HFFc6 (cell line): Measurements from ENCODE around the gene ZNRF2. TPM values are rescaled to one million over a fixed set of nuclear protein-coding genes. Genes with fewer than 3 reads are reported as not detected.

Experiments
- DNase-seq: peaks from one replicate; pipeline ENCODE4 v3.0.0-alpha.2; 2018
- H3K27ac Mint-ChIP-seq: 2 replicates; pipeline ENCODE4 v1.8.0; 2020; ENCODE audit warnings: mild to moderate bottlenecking, mixed read lengths
- H3K27me3 Mint-ChIP-seq: 2 replicates; pipeline ENCODE4 v1.8.0; 2021; ENCODE audit warnings: mild to moderate bottlenecking, moderate library complexity, mixed read lengths; ENCODE audit not compliant: insufficient read depth
- H3K36me3 Mint-ChIP-seq: 2 replicates; pipeline ENCODE4 v1.8.0; 2021; ENCODE audit warnings: low read depth, mixed read lengths
- H3K4me1 Mint-ChIP-seq: 2 replicates; pipeline ENCODE4 v1.8.0; 2020; ENCODE audit warnings: low read depth, mixed read lengths
- H3K4me3 Mint-ChIP-seq: 2 replicates; pipeline ENCODE4 v1.8.0; 2020; ENCODE audit warnings: mild to moderate bottlenecking, moderate library complexity, mixed read lengths
- H3K9me3 Mint-ChIP-seq: 2 replicates; pipeline ENCODE4 v1.8.0; 2020; ENCODE audit warnings: mild to moderate bottlenecking, mixed read lengths
- total RNA-seq, 6 experiments: library from RNA; stranded (reverse); fragmentation: NEBNext Ultra II Directional; extraction: Animal tissue kit (Norgen Biotek cat#: 25700); gene quantifications; 2 replicates in 1 of 6; 3 replicates in 5 of 6; pipeline ENCODE4 v1.2.3, GENCODE V29; 2021
- TF ChIP-seq, protein P1 (sequence below): fragments of 200-600 bp; sonication (generic); IDR thresholded peaks from 2 replicates; pipeline ENCODE4 v1.5.0; 2021; ENCODE audit warnings: antibody characterized with exemption, mild to moderate bottlenecking

Gene ZNRF2
- total RNA-seq, 6 experiments from 2014 or later, result 2.3 to 3.1 (median 2.7) TPM

DNA sequence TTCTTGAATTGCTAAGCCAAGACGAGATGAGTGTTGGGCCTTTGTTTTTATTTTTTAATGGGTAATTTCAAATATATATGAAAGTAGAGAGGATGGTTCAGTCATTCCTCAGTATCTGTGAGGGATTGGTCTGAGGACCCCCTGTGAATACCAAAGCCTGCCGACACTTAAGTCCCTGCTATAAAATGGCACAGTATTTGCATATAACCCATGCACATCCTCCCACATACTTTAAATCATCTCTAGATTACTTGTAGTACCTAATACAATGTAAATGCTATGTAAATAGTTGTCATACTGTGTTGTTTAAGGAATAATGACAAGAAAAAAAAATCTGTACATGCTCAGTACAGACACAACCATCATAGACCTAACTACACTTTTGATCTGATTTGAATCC lies 120.8 kb downstream of the ZNRF2 start:
- Mint-ChIP-seq H3K9me3 (no peaks in the 10 kb centered on the region), H3K36me3 (no peaks in the 10 kb centered on the region), H3K27me3 (no peaks in the 10 kb centered on the region), H3K4me3 (no peak overlapping the region), H3K27ac (no peak overlapping the region), H3K4me1 (0 out of 2 replicates have a peak, but pooled peaks cover 6% of the 10 kb centered on the region)
- TF ChIP-seq, protein P1, sequence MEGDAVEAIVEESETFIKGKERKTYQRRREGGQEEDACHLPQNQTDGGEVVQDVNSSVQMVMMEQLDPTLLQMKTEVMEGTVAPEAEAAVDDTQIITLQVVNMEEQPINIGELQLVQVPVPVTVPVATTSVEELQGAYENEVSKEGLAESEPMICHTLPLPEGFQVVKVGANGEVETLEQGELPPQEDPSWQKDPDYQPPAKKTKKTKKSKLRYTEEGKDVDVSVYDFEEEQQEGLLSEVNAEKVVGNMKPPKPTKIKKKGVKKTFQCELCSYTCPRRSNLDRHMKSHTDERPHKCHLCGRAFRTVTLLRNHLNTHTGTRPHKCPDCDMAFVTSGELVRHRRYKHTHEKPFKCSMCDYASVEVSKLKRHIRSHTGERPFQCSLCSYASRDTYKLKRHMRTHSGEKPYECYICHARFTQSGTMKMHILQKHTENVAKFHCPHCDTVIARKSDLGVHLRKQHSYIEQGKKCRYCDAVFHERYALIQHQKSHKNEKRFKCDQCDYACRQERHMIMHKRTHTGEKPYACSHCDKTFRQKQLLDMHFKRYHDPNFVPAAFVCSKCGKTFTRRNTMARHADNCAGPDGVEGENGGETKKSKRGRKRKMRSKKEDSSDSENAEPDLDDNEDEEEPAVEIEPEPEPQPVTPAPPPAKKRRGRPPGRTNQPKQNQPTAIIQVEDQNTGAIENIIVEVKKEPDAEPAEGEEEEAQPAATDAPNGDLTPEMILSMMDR, result no peak
- no peak for DNase-seq

GRCh38 chr7:30406664-30407425 lies 122.4 kb downstream of the ZNRF2 start:
- Mint-ChIP-seq H3K36me3 (no peaks in the 10 kb centered on the region), H3K4me1 (0 out of 2 replicates have a peak, but pooled peaks cover 6% of the 10 kb centered on the region), H3K4me3 (no peak overlapping the region), H3K9me3 (no peaks in the 10 kb centered on the region), H3K27ac (no peak overlapping the region), H3K27me3 (peaks cover 3% of the 10 kb centered on the region)
- TF ChIP-seq, protein P1, result no peak
- DNase-seq, result no peak

- peaks cover 3% of the 10 kb centered on the region for H3K27me3 Mint-ChIP-seq
- no peak for DNase-seq
- H3K27ac Mint-ChIP-seq, result no peak overlapping the region
- H3K4me1 Mint-ChIP-seq, result peaks cover 10% of the 10 kb centered on the region; the same call in 1 of the 2 replicates
- TF ChIP-seq, protein P1, result no peak
- H3K36me3 Mint-ChIP-seq, result no peaks in the 10 kb centered on the region
- H3K4me3 Mint-ChIP-seq, result no peak overlapping the region
- no peaks in the 10 kb centered on the region for H3K9me3 Mint-ChIP-seq
Measured at GRCh38 chr7:30411173-30411572, 126.8 kb downstream of the ZNRF2 start.

GRCh38 chr7:30411897-30412296 lies 127.5 kb downstream of the ZNRF2 start:
- Mint-ChIP-seq H3K36me3 (no peaks in the 10 kb centered on the region), H3K9me3 (no peaks in the 10 kb centered on the region), H3K27ac (no peak overlapping the region), H3K27me3 (peaks cover 3% of the 10 kb centered on the region), H3K4me1 (peaks cover 5% of the 10 kb centered on the region; the same call in 1 of the 2 replicates), H3K4me3 (no peak overlapping the region)
- TF ChIP-seq, protein P1, result no peak
- DNase-seq, result no peak

GRCh38 chr7:30412782-30413504 lies 128.5 kb downstream of the ZNRF2 start:
- Mint-ChIP-seq H3K36me3 (no peaks in the 10 kb centered on the region), H3K4me1 (peaks cover 4% of the 10 kb centered on the region; the same call in 1 of the 2 replicates), H3K27me3 (peaks cover 3% of the 10 kb centered on the region), H3K4me3 (no peak overlapping the region), H3K9me3 (no peaks in the 10 kb centered on the region), H3K27ac (no peak overlapping the region)
- peak; percentile 83 for DNase-seq
- TF ChIP-seq, protein P1, result peak; percentile 83
